HG03039 (cell line): Measurements from ENCODE around the gene LPAR1.
"Not testable (repeated sequence)": the region's sequence is repeated elsewhere in the genome, so short reads cannot be mapped to it uniquely, and the experiment has no call there.

Experiments used
- ATAC-seq: cut with Tn5 transposase; IDR thresholded peaks from one replicate; pipeline ENCODE4 v1.9.1; 2021; ENCODE audit warnings: mild to moderate bottlenecking, moderate library complexity; ENCODE audit not compliant: unreplicated experiment

LPAR1 gene

DNA sequence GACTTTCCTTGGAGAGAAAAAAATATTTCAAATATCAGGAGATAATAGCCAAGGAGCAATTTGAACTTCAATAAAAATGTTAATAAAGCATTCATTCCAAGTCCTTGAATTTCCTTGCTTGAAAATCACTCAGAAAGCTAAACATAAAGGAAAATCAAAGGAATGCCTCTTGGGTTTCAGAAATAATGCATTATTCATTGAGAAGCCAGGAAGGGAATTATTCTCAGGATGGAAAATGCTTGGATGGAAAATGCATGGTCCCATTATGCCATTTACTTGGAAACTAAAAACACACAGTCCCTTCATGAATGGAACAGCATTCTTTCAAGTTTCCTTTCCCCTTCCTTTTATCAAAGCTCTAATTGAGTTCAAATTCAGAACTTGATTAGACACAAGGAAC lies 160.9 kb downstream of the LPAR1 start:
- ATAC-seq, result no peak

GRCh38 chr9:110876929-110877328 lies 161.3 kb downstream of the LPAR1 start:
- ATAC-seq, result no peak

GRCh38 chr9:110874963-110875674 lies 163.2 kb downstream of the LPAR1 start:
- no peak for ATAC-seq

GRCh38 chr9:110872920-110873319 lies 165.3 kb downstream of the LPAR1 start:
- no peak for ATAC-seq

- ATAC-seq, result no peak
These were observed 166.5 kb downstream of the LPAR1 start for GRCh38 chr9:110871736-110872135.

DNA sequence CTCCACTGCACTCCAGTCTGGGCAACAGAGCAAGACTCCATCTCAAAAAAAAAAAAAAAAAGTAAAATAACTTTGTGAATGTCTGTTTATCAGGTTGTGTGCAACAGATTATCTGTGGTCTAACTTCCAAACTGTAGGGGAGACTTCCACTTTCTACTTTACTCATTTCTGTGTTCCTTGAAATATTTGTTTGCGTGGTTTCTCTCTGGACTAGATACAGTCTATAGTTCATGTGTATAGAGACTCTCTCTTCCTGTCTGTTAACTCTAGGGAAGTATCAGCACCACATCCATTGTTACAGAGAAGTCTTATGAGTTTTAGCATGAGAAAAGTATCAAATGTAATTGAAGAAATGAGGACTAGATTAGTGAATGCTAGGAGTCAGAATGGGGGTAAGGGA lies 168.3 kb downstream of the LPAR1 start:
- ATAC-seq, result no peak

DNA sequence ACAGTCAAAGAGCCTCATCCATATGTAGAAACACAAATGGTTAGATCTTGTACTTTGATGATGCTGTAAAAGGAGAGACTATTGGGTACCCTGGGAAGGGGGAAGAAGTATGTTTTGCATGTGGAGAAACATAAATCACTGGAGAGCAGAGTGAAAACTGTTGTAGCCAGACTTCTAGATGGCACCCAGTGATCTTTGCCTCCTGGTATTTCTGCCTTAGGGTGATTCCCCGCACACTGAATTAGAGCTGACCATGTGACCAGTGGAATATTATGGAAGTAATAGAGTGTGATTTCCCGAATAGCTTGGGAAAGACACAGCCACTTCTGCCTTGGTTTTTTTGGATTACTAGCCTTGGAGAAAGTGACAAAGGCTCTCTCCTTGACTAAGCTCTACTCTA lies 174.3 kb downstream of the LPAR1 start:
- no peak for ATAC-seq

DNA sequence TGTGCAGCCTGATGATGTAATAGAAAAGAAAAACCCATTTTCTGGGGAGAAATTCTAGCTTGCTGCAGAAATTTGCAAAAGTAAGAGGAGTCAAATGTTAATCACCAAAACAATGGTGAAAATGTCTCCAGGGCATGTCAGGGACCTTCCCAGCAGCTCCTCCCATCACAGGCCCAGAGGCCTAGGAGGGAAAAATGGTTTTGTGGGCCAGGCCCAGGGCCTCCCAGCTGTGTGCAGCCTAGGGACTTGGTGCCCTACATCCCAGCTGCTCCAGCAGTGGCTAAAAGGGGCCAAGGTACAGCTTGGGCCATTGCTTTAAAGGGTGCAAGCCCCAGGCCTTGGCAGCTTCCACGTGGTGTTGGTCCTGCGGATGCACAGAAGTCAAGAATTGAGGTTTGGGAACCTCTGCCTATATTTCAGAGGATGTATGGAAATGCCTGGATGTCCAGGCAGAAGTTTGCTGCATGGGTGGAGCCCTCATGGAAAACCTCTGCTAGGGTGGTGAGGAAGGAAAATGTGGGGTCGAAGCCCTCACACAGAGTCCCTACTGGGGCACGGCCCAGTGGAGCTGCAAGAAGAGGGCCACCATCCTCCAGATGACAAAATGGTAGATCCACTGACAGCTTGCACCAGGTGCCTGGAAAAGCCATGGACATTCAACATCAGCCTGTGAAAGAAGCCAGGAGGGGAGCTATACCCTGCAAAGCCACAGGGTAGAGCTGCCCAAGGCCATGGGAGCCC lies 176.7 kb downstream of the LPAR1 start:
- ATAC-seq, result not testable (repeated sequence)

DNA sequence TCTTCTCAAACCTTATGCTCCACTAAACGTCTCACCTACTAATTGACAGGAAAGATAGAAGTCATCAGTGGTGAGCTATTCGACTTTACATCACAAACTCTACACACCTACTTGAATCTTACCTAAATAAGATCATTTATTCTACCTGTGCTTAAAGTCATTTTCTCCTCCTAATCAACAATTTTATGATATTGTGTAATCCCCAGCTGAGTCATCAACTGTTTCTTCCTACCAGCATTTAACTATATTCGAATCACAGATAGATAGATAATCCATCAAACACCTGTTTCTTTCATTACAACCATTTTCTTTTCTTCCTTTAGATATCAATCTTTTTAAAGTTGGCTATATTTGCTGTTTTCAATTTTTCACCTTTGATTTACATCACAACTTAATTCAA lies 181.5 kb downstream of the LPAR1 start:
- ATAC-seq, result no peak

DNA sequence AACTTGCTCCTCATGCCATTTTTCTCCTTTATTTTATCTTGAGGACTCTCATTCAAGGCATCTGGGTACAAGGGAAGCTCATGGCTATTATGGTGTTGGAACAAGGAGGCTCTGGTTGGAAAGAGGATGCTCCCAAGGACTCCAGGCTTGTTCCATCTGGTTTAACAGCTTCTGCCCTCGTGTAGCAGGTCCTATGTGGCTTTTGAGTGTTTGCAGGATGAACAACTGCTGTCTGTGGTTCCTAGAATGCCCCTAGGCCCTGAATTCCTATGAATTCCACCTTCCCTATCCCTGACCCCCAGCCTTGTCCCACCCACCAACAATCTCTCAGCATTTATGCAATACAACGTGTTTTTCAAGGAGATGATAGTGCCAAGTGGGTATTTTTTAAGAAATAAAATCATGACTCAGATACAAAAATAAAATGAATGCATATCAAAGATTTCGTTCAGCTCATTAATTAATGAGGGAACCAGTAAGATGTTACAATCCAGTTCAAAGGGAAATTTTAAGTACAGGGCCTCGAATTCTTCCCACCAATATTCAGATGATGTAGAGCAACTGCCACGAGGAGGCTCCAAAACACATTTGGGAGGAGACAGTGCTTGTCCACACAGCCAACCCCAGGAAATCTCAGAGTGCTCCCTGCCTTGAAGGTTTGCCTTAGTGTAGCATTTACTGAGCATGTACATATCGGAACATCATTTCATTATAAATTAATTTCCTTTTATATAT lies 187.7 kb downstream of the LPAR1 start:
- ATAC-seq, result no peak

DNA sequence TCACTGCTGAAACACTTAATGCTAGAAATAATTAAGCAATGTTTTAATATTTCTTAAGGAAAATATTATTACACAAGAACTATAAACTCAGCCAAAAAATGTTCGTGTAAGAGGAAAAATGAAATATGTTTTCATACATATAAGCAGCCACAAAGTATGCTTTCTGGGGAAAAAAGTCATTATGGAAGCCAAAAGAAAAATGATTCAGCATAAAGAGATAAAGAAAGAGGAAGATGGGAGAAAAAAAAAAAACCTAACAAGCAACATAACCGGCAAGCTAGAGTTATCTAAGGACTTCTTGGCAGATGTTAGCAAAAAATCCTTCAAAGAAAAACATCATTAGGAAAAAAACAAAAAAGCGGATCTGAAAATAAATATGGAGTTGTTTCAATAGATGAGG lies 190.6 kb downstream of the LPAR1 start:
- ATAC-seq, result no peak

DNA sequence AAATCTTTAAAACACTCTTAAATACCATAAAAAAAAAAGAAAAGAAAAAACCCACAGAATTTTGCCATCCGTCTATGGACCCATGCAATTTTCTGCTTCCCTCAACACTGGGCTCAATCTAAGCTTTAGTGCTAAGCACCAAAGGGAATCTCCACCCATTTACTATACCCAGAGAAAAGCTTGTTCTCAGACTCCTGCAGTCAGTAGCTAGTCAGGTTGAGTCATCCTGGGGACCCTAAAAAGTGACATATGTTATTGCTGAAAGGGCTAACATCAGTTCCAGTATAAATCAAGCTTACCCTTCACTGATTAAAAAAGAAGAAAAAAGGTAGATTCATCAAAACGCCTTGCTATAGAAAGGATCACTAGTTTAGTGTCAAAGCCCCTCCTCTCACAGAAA lies 192.1 kb downstream of the LPAR1 start:
- ATAC-seq, result no peak

DNA sequence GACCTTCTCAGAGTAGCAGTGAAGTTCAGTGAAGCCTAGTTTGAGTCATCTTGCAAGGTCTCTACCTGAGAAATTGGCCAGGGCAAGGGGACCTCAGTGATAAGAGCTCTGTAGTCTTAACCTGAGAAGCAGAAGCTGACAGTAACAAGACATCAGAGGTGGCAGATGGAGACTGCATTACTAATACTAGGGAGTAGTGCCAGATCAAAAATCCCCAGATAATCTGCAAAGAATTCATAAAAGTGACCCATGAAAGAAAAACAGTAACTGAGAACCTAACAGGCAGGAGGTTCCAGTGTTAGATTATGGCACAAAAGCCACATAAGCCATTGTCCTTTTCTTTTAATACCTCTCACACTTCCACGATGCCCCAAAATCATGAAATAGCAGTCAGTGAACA lies 194.1 kb downstream of the LPAR1 start:
- ATAC-seq, result no peak

GRCh38 chr9:110842986-110843385 lies 195.3 kb downstream of the LPAR1 start:
- no peak for ATAC-seq

DNA sequence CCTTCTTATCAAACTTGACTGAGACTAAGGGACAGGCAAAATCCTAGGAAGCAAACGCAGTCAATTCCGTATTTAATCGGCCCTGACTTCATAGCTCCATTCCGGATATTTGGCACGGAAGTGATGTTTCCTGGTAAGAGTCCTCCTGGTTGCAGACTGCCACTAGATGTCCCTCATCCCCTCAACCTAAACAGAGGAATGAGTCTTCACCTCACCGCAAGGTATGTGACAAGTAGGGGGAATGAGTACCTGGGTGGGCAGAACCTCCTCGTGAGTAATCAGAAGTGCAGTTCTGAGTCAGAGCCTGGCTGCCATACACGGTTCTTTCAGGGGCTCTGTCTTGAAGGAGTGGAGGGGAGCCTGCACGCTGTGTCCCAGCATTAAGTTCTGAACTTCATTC lies 196.1 kb downstream of the LPAR1 start:
- ATAC-seq, result no peak

- ATAC-seq, result no peak
These were observed 200.8 kb downstream of the LPAR1 start for GRCh38 chr9:110837401-110838005.

GRCh38 chr9:110835859-110836271 lies 202.4 kb downstream of the LPAR1 start:
- ATAC-seq, result no peak

GRCh38 chr9:110835404-110835803 lies 202.9 kb downstream of the LPAR1 start:
- no peak for ATAC-seq

- ATAC-seq, result no peak
These were observed 205.3 kb downstream of the LPAR1 start for GRCh38 chr9:110832926-110833325.

- ATAC-seq, result no peak
These were observed 207.8 kb downstream of the LPAR1 start for GRCh38 chr9:110830495-110830894.

GRCh38 chr9:110828264-110828663 lies 210.0 kb downstream of the LPAR1 start:
- no peak for ATAC-seq
